Cardiac ventricle fibroblast (primary cell): ENCODE data around the gene SYNGR4. TPM values are rescaled to one million over a fixed set of nuclear protein-coding genes. Genes with fewer than 3 reads are reported as not detected.

Experiments
- total RNA-seq: library from RNA; depleted of rRNA; stranded (reverse); fragments of >200 nt; gene quantifications from 2 replicates; pipeline ENCODE4 v1.2.3, GENCODE V29; 2015

The SYNGR4 gene
- total RNA-seq, result not detected in 2 replicates

GRCh38 chr19:48363810-48364597 is at the start of gene SYNGR4, which contains the start of gene TMEM143:
Gene SYNGR4, plus strand, starts transcription at chr19:48364367. Its CDS starts 1,476 bp downstream, at chr19:48365843.
Gene TMEM143, minus strand, starts transcription at chr19:48363940. Its CDS starts 20 bp downstream, at chr19:48363920.

DNA sequence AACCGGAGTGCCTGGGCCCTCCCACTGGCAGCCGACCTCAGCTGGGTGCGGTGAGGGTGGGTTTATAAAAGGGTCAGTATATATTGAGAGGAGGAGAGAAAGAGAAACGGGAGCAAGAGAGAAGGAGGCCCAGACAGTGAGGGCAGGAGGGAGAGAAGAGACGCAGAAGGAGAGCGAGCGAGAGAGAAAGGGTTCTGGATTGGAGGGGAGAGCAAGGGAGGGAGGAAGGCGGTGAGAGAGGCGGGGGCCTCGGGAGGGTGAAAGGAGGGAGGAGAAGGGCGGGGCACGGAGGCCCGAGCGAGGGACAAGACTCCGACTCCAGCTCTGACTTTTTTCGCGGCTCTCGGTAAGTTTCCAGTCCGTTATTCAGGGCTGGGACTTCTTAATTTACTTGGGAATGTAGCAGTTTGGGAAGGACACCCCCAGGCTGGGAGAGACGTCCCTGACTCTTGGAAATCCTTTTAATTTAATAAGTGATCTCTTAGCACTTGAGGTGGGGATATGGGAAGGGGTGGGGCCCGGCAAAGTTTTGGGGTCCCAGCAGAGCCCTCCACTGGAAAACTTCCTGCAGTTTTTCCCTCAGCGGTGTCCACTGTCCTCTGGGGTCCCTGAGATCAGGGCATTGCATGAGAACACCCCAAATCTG is 38.8 kb upstream of the SYNGR4 start, which contains the start of gene EMP3:
Gene EMP3, plus strand, starts transcription at position 288 of the 646 bp plus-strand sequence. CDS start 1,293 bp downstream, outside the sequence.

GRCh38 chr19:48391100-48392005 is 27.2 kb downstream of the SYNGR4 start, which contains the start of gene KDELR1:
Gene KDELR1, minus strand, starts transcription at chr19:48391551. Its CDS starts 193 bp downstream, at chr19:48391358.

GRCh38 chr19:48393559-48394330 is 29.6 kb downstream of the SYNGR4 start, which contains the start of gene GRIN2D:
Gene GRIN2D, plus strand, starts transcription at chr19:48393668. Its CDS starts 4,725 bp downstream, at chr19:48398393.

Other genes with a start within 250 kb of the SYNGR4 start
- 5.3 and 11.1 TPM in 2 replicates for gene LIG1, start 194.0 kb upstream of the SYNGR4 start, total RNA-seq
- 1.6 and 4.2 TPM in 2 replicates for gene ZSWIM9, start 193.7 kb upstream of the SYNGR4 start, total RNA-seq
- gene CARD8, start 108.5 kb upstream of the SYNGR4 start, total RNA-seq, result 12.3 and 17.7 TPM in 2 replicates
- 0.94 and 1.9 TPM in 2 replicates for gene ZNF114, start 94.3 kb upstream of the SYNGR4 start, total RNA-seq
- 72.7 and 88.5 TPM in 2 replicates for gene EMP3, start 38.8 kb upstream of the SYNGR4 start, total RNA-seq
- 4.3 and 4.5 TPM in 2 replicates for gene TMEM143, start 427 bp upstream of the SYNGR4 start, total RNA-seq
- gene KDELR1, start 27.2 kb downstream of the SYNGR4 start, total RNA-seq, result 192 and 204 TPM in 2 replicates
- 2.1 and 2.4 TPM in 2 replicates for gene GRIN2D, start 29.3 kb downstream of the SYNGR4 start, total RNA-seq
- gene GRWD1, start 81.6 kb downstream of the SYNGR4 start, total RNA-seq, result 26.4 and 35.5 TPM in 2 replicates
- gene KCNJ14, start 91.2 kb downstream of the SYNGR4 start, total RNA-seq, result 1.1 and 1.3 TPM in 2 replicates
- 20.3 and 57.3 TPM in 2 replicates for gene CYTH2, start 105.0 kb downstream of the SYNGR4 start, total RNA-seq
- gene LMTK3, start 147.5 kb downstream of the SYNGR4 start, total RNA-seq, result not detected in 2 replicates
- gene SULT2B1, start 187.8 kb downstream of the SYNGR4 start, total RNA-seq, result not detected in 2 replicates
- gene SPACA4, start 242.4 kb downstream of the SYNGR4 start, total RNA-seq, result not detected in 2 replicates